G401 (cell line): ENCODE data around the gene COG5. TPM values are rescaled to one million over a fixed set of nuclear protein-coding genes. Genes with fewer than 3 reads are reported as not detected.

Experiments used
- DNase-seq: peaks from one replicate; pipeline ENCODE4 v3.0.0-alpha.2; 2015; ENCODE audit warnings: low spot score
- in situ Hi-C: cut with HindIII; loops from 2 replicates; pipeline ENCODE4 v1.10.0; 2016; ENCODE audit warnings: low sequenced_read_pairs, mixed read lengths
- total RNA-seq: library from RNA; depleted of rRNA; stranded (reverse); fragments of >200 nt; shearing (Covaris generic); gene quantifications from 2 replicates; pipeline ENCODE4 v1.2.3, GENCODE V29; 2014

Gene COG5
- total RNA-seq, 1 experiment from 2014 or later, result 65.3 TPM

GRCh38 chr7:107372298-107372697 is 191.4 kb downstream of the COG5 start:
- no peak for DNase-seq
- in situ Hi-C loops, result no loop called here

DNA sequence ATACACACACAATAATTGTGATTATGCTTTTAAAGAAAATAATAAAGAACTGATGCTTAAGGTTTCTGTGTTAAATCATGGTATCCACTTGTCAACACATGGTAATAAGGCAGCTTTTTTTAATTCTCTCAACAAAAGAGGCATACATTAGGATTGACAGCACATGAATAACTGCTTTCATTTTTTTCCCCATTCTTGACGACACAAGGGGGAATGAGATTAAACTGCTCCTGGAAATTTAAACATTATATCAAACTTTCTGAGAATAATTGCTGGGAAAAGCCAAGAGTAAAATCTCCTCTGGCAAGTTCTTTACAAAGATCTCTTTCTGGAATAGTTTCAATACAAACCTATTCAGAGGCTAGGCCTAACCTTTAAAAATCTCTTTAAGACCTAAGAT is 192.9 kb downstream of the COG5 start:
- DNase-seq, result no peak
- in situ Hi-C loops, result no loop called here

GRCh38 chr7:107364787-107365186 is 198.9 kb downstream of the COG5 start:
- no peak for DNase-seq
- in situ Hi-C loops, result no loop called here

DNA sequence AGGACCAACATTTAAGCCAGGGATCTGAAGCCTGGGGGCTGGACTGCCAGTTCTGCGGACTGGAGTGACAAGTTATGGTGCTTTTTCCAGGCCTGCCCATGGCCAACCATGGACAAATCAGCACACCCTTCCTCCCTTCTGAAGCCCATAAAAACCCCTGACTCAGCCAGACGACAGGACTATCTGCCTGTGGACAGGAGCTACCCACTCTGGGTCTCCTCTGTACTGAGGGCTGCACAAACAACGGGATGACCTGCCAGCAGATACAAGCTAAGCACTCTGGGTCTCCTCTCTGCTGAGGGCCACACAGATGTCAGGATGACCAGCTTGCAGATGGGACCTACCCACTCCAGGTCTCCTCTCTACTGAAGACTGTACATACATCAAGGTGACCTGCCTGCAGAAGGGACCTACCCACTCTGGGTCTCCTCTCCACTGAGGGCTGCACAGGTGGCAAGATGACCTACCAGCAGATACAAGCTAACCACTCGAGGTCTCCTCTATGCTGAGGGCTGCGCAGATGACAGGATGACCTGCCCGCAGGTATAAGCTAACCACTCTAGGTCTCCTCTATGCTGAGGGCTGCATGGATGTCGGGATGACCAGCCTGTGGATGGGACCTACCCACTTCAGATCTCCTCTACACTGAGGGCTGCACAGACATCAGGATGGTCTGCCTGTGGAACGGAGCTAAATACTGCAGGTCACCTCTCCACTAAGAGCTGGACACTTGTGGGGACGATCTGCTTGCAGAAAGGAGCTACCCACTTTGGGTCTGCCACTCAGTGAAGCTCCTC is 204.0 kb downstream of the COG5 start:
- no peak for DNase-seq
- in situ Hi-C loops, result no loop called here

DNA sequence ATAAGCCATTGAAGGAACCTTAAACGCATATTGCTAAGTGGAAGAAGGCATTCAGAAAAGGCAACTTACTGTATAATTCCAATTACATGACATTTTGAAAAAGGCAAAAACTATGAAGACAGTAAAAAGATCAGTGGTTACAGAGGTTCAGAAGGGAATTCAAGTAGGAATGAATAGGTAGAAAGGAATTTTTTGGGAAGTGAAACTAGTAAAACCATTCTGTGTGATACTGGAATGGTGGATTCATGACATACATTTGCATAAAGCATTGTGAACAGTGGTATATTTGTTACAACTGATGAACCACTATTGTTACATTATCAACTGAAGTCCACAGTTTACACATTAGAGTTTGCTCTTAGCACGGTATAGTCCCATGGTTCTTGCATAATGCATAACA is 208.1 kb downstream of the COG5 start:
- in situ Hi-C loops, result no loop called here
- no peak for DNase-seq

- DNase-seq, result no peak
- in situ Hi-C loops, result no loop called here
Measured at GRCh38 chr7:107354640-107355039, 209.1 kb downstream of the COG5 start.

- in situ Hi-C loops, result no loop called here
- no peak for DNase-seq
Measured at GRCh38 chr7:107353701-107354100, 210.0 kb downstream of the COG5 start.

DNA sequence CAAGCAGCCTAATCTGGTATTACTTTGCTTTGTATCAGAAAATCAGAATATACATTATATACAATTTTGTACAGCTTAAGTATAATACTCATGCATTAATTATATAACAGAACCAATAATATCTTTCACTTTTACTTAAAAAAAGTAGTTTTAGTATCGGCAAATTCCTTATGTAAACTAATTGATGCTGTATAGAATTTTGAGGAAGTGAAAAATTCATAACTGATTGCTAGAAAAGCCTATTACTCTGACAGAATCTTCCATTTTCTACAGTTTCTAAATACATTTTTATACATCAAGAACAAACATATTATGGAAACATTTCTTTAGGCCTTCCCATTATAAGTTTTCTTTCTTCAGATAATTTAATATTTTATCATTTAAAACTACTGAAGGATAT is 217.8 kb downstream of the COG5 start:
- no peak for DNase-seq
- in situ Hi-C loops, result no loop called here

- DNase-seq, result no peak
- in situ Hi-C loops, result no loop called here
Measured at GRCh38 chr7:107344799-107345198, 218.9 kb downstream of the COG5 start.

GRCh38 chr7:107344286-107344685 is 219.4 kb downstream of the COG5 start:
- in situ Hi-C loops, result no loop called here
- no peak for DNase-seq

- in situ Hi-C loops, result no loop called here
- DNase-seq, result no peak
Measured at GRCh38 chr7:107338080-107338479, 225.6 kb downstream of the COG5 start.

GRCh38 chr7:107332488-107333269 is 231.0 kb downstream of the COG5 start:
- in situ Hi-C loops, result no loop called here
- DNase-seq, result no peak

GRCh38 chr7:107330478-107330877 is 233.2 kb downstream of the COG5 start:
- in situ Hi-C loops, result no loop called here
- DNase-seq, result no peak

GRCh38 chr7:107327986-107328569 is 235.6 kb downstream of the COG5 start:
- DNase-seq, result no peak
- in situ Hi-C loops, result no loop called here

- DNase-seq, result no peak
- in situ Hi-C loops, result no loop called here
Measured at GRCh38 chr7:107326061-107326460, 237.7 kb downstream of the COG5 start.

- in situ Hi-C loops, result no loop called here
- no peak for DNase-seq
Measured at GRCh38 chr7:107322015-107322414, 241.7 kb downstream of the COG5 start.

- in situ Hi-C loops, result no loop called here
- no peak for DNase-seq
Measured at GRCh38 chr7:107321611-107322010, 242.1 kb downstream of the COG5 start.

DNA sequence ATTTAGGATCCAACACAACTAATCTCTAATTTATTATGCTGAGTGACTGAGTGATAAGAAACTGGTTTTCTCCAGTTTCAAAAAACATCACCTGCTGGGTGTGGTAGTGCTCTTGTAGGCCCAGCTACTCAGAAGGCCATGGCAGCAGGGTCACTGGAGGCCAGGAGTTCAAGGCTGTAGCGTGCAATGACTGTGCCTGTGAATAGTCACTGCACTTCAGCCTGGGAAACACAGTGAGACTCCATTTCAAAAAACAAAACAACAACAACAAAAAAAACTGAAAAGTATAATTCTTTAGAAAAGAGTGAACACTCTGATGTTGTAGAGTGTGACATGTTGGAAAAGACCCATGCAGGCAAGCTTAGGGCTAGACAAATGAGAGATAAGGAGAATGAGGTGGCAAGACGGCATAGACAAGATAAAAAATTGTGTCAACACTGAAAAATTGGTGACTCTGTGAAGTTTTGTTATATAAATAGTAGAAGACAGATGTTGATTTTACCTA is 243.9 kb downstream of the COG5 start:
- no peak for DNase-seq
- in situ Hi-C loops, result no loop called here

DNA sequence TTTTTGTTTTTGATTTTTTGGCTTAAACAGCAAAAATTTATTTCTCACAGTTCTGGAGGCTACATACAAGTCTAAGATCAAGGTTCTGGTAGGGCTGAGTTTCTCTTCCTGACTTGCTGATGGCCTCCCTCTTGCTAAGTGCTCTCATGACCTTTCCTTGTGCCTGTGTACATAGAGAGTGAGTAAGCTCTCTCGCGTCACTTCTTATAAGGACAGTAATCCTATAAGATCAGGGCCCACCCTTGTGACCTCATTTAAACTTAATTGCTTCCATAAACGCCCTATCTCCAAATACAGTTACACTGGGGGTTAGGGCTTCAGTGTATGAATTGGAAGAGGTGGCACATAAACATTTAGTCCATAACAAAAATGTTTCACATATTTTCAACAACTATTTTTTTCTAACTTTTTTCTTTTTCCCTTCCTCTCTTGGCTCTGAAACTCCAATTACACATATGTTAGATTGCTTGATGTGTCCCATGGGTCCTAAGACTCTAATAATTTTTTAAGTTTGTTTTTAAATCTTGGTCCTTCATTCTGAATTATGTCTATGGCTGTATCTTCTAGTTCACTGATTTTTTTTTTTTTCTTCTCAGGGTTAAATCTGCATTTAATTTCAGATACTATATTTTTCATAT is 245.1 kb downstream of the COG5 start:
- no peak for DNase-seq
- in situ Hi-C loops, result no loop called here
